ENCODE data around the gene UBXN6.

Gene UBXN6

DNA sequence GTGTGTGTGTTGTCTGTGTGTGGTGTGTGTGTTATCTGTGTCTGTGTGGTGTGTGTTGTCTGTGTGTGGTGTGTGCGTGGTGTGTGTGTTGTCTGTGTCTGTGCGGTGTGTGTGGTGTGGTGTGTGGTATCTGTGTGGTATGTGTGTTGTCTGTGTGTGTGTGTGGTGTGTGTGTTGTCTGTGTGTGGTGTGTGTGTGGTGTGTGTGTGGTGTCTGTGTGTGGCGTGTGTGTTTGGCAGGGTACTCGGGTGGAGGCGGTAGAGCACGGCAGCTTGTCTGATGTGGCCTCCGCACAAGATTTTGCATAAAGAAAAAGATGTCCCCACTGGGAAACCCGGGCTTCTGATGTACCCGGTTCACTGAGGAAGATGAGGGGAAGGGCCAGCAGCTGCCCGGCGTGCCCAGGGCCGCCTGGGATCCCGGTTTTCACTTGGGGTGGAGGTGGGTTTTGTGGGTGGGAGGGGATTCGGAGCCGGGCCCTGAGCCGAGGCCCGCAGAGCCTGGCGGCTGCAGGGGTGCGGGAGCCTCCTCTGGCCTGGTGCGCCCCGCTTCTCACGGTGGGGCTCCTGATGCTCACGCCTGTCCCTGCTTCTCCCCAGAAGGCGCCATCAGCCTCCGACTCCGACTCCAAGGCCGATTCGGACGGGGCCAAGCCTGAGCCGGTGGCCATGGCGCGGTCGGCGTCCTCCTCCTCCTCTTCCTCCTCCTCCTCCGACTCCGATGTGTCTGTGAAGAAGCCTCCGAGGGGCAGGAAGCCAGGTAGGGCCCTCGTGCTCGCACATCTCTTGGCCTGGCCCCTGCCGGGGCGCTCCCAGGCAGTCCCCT is 35.7 kb upstream of the UBXN6 start:
- no peak for DNase-seq

DNA sequence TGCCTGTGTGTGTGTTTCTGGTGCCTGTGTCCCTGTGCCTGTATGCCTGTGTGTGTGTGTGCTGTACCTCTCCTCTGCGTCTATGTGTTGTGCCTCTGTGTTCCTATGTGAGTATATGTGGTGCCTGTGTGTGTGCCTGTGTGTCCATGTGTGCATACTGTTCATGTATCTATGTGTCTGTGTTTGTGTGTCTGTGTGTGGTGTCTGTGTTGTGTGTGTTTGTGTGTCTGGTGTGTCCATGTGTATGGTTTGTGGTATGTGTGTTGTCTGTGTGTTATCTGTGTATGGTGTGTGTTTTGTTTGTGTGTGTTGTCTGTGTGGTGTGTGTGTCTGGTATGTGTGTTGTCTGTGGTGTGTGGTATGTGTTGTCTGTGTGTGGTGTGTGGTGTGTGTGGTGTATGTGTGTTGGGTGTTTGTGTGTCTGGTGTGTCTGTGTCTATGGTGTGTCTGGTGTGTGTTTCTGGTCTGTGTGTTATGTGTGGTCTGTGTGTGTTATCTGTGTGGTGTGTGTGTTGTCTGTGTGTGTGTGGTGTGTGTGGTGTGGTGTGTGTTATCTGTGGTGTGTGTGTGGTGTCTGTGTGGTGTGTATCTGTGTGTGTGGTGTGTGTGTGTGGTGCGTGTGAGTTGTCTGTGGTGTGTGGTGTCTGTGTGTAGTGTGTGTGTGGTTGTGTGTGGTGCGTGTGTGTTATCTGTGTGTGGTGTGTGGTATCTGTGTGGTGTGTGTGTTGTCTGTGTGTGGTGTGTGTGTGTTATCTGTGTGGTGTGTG is 34.9 kb upstream of the UBXN6 start:
- no peak for DNase-seq

DNA sequence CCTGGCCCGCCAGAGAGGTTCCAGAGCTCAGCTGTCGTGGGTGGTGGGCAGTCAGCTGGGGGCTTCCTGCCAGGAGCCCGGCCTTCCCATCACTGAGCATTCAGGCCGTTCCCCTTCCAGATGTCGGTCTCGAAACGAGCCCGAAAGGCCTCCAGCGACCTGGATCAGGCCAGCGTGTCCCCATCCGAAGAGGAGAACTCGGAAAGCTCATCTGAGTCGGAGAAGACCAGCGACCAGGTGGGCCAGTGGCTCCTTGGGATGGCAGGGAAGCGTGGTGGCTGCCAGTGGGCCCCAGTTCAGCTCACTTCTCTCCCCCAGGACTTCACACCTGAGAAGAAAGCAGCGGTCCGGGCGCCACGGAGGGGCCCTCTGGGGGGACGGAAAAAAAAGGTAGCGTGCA is 33.9 kb upstream of the UBXN6 start:
- no peak for DNase-seq

DNA sequence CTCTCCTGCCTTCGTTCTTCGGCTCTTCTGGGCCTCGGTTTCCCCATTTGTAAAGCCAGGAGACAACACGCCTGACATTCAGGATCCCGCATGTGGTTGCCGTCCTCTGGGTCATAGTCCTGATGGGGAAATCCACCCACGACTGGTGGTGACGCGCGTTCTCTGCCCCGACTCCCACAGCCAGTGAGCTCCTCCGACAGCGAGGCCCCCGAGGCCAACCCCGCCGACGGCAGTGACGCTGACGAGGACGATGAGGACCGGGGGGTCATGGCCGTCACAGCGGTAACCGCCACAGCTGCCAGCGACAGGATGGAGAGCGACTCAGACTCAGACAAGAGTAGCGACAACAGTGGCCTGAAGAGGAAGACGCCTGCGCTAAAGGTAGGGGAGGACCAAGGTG is 30.9 kb upstream of the UBXN6 start:
- no peak for DNase-seq

DNA sequence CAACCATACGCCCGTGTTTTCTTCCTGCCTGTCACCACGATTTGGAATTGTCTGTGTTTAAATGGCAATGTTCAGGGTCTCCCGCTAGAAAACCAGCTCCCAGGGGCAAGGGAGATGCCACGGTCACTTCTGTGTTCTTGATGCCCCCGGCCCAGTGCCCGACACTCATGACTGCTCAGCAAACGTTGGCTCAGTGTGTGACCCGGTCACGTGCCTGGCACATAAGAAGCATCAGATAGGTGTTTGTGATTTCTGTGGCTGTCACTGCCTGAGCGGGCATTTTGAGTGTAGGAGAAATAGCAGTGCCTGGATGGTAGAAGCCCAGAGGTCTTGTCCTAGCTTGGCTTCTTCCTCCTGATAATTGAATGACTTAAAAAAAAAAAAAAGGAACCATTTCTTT is 30.0 kb upstream of the UBXN6 start:
- no peak for DNase-seq

DNA sequence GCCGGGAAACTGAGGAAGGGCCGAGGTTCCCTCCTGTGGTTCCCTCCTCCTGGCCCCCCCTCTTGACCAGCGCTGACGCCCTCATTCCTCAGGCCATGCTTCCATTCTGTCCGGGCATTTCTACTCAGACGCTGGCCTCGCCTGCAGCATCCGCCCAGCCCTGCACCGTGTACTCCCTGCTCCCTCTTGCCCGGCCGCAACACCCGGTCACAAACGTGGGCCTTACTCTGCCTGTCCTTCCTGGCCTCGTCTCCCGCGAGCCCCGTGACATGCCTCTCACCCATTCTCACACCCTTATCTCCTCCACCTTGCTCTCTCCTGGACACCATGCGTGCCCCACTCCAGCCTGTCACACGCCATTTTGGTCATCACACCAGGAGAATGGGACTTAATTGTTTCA is 25.8 kb upstream of the UBXN6 start:
- no peak for DNase-seq

DNA sequence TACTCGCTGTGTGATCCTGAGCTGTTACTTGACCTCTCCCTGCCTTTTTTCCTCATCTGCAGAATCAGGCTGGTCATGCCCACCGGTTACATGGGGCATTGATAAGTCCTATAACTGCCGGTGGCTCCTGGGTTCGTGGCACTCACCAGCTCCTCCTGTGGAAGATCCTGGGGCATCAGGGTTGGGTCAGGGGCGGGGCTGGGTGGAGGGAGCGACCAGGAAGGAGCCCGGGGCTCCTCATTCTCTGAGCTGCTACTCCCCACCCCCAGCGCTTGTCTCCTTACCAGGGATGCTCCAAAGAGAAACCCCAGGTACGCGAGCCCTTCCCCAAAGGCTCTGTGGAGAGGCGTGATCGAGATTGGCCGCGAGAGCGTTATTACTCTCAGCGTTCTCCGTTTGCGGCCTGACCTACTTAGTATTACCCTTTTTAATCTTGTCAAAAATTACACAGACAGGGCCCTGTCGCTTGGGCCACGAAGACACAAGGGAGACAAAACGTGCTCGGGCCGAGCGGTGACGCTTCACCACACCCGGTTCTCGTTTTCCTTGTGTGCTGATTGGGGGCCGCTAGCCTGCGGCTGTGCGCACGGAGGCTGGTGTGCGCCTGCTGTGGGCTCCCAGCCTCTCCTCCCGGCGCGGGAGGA is 25.2 kb upstream of the UBXN6 start:
- no peak for DNase-seq

DNA sequence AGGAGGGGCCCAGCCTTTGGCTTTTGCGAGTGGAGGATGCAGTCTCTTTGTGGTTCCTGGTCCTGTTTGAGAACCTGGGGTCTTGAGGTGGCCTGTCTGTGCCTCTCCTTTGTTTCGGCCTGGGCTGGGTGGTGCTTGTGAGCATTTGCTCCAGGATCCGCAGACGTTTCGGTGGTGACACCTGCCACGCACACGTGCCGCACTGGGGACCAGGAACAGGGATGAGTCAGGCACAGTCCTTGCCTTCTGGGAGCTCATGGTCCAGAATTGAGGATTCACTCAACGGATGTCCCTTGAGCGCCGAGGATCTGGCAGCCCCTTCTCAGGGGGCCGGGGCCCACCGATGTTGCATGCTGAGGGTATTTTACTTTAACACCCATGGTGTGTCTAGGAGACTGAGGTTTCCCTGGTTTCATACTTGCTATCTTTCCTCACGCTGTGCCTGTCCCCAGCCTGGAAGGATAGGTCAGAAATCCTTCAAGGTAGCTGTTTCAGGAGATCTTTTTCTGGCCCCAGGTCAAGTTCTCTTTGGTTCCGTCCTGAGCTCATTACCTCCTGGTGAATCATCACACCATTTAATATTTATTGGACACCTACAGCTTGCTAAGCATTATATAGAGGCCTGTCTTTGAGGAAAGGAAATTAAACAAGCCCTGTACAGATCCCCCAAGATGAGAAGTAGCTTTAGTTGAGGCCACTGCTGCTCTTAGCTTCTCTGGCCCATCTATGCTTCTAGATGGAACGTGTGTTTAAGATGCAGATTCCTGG is 19.6 kb upstream of the UBXN6 start:
- DNase-seq, result no peak

DNA sequence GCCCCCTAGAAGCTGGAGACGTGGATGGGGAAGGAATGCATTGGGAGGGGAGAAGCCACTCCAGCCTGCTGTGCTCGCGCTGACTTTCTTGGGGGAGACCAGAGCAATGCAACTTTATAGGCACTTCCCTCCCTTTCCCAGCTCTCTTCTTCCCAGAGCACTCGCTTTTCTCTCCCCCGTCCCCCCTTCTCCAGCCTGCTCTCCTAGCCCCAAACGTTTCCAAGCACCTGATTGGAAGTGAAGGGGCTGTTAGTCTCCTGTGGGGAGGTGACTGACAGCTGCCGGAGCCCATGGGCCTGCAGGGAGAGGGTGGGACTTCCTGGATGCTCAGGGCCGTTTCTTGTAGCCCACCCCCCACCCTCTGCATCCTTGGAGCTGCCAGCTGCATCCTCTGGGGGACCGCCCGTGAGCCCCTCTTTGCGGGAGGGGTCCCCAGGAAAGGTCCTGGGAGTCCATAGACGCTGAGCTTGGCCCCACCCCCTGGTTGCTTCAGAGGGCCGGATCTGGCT is 17.0 kb upstream of the UBXN6 start:
- DNase-seq, result peak in 1 of 4 experiments; percentile 18

DNA sequence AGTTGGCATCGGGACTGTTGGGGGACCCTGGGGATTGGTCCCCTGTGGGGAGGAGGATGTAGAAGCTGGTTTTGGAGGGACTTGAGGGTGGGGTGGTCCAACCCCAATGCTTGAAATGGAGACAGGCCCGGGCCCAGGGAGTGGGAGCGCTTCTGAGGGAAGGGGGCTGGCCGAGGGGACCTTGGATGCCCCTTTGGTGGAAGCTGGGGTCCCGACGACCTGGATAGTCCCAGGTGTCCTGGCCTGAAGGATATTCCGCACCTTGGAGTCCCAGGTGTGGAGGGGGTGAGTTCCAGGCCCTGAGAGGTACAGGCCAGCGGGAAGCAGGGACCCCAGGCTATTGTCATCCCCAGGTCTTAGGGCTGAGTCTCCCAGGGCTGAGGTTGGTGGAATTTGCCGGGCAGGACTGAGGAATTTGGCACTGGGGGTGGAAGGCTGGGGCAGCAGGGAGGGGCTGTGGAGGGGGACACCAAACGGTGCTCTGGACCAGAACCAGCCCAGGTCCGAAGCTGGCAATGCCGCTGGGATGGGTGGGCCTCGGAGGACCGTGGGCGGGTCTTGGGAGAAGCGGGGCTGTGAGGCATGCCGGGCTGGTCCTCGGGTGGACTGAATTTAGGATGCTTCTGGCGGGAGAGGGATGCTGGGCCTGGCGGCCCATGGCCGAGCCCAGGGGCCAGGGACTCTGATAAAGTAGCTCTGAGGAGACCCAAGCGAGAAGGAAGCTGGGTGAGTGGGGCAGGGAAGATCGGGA is 16.3 kb upstream of the UBXN6 start:
- DNase-seq, result no peak

DNA sequence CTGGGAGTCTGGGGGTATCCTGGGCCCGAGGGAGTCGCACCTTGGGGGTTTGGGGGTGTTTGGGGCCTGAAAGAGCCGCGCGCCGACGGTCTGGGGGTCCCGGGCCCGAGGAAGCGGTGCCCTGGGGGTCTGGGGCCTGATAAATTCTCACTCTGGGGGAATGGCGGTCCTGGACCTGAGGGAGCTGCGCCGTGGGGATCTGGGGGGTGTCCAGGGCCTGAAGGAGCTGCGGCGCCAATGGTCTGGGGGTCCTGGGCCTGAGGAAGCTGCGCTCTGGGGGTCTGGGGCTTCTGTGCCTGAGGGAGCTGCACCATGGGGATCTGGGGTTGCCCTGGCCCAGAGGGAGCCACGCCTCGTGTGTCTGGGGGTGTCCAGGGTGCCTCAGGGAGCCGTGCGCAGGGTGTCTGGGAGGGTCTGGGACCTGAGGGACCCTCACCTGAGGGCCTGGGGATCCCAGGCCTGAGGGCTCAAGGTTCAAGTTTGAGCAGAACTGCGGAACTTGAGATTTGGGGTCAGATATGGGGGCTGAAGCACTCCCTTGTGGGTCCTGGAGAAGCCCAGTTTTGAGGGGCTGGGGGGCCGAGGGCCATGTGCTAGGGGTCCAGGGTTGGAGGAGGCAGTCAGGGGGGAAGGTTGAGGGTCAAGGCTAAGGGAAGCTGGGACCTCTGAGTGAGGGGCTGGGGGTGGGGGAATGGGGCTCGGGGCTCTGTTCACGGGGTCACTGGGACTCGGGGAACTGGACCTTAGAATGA is 15.6 kb upstream of the UBXN6 start:
- no peak for DNase-seq

DNA sequence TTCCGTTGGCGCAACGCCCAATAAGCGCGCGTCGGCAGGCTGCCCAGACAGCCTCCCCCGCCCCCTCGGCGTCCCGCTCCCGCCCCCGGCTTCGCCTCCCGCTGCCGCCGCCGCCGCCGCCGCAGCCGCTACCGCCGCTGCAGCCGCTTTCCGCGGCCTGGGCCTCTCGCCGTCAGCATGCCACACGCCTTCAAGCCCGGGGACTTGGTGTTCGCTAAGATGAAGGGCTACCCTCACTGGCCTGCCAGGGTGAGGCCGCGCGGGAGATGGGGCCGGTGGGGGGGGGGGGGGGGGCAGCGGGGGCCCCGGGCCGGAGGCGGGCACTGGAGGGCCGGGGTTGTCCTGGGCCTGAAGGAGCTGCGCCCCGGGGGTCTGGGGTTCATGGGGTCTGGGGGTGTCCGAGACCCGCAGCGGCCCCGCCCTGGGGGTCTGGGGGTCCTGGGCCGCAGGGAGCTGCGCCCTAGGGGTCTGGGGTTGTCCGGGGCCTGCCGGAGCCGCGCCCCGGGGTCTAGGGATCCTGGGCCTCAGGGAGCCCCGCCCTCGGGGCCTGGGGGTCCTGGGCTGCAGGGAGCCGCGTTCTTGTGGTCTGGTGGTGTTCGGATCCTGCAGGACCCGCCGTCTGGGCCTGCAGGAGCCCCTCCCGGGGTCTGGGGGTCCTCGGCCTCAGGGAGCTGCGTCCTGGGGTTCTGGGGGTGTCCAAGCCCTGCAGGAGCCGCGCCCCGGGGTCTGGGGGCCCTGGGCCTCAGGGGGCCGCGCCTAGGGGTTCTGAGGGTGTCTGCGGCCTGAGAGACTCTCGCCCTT is 14.8 kb upstream of the UBXN6 start, which contains the start of gene HDGFL2:
Gene HDGFL2 (plus strand): TSS at position 124 of the 801 bp plus-strand sequence. CDS start 54 bp downstream, at position 178.
- peak in 2 of 4 experiments; percentile 84 to 93 for DNase-seq

DNA sequence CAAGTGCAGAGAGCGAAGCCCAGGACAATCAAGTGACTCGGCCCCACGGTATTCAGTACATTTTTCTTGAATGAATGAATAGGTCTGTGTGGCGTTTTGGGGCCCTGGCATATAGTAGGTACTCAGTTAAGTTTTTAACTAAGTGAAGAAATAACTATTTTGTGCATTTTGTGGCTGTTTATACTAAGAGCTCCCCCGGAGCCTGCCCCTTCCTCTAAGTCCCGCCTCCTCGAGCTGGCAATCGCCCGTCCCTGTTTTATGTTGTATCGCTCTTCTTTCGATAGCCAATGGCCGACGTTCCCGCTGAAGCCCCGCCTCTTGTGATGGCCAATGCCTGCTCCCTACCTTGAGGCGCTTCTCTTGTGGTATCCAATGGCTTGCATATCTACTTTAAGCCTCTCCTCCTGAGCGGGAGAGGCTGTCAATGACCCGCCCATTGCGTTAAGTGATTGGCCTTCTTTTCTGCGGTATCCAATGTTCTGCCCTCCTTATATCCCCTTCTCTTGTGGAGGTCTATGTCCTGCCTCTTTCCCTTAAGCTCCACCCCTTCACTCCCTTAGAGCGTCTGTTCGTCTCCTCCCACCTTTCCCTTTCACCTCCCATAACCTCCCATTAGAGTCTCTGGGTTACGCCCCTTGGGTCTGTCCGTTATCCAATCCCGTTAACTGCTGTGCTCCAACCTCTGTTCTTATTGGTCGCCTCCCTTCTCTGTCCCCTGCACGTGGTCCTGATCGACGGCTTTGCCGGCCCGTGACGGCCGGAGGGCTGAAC is 14.0 kb upstream of the UBXN6 start:
- peak; percentile 75 to 93 (median 87) for DNase-seq

DNA sequence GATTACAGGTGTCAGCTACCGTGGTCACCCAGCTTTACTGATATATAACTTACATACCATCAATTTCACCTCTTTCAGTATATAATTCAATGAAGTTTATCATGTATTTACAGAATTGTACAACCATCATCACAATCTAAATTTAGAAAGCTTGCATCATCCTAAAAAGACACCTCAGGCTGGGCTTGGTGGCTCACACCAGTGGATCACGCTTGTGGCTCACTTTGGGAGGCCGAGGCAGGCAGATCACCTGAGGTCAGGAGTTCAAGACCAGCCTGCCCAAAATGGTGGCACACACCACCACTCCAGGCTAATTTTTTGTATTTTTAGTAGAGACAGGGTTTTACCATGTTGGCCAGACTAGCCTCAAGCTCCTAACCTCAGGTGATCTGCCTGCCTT is 10.2 kb upstream of the UBXN6 start:
- DNase-seq, result no peak

DNA sequence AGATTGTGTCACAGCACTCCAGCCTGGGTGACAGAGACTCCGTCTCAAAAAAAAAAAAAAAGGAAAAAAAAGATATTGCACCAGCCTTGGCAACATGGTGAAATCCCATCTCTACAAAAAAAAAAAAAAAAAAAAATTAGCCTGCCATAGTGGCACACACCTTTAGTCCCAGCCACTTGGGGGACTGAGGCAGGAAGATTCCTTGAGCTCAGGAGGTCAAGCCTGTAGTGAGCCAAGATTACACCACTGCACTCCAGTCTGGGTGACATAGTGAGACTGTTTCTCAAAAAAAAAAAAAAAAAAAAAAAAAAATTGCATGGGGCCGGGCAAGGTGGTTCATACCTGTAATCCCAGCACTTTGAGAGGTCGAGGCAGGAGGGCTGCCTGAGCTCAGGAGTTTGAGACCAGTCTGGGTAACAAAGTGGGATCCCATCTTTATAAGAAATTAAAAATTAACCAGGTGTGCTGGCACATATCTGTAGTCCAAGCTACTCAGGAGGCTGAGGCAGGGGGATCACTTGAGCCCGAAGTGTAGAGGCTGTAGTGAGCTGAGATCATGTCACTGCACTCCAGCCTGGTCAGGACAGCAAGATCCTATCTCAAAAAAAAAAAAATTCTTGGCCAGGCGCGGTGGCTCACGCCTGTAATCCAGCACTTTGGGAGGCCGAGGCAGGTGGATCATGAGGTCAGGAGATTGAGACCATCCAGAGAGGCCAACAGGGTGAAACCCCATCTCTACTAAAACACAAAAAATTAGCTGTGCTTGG is 7.4 kb upstream of the UBXN6 start:
- DNase-seq, result no peak

DNA sequence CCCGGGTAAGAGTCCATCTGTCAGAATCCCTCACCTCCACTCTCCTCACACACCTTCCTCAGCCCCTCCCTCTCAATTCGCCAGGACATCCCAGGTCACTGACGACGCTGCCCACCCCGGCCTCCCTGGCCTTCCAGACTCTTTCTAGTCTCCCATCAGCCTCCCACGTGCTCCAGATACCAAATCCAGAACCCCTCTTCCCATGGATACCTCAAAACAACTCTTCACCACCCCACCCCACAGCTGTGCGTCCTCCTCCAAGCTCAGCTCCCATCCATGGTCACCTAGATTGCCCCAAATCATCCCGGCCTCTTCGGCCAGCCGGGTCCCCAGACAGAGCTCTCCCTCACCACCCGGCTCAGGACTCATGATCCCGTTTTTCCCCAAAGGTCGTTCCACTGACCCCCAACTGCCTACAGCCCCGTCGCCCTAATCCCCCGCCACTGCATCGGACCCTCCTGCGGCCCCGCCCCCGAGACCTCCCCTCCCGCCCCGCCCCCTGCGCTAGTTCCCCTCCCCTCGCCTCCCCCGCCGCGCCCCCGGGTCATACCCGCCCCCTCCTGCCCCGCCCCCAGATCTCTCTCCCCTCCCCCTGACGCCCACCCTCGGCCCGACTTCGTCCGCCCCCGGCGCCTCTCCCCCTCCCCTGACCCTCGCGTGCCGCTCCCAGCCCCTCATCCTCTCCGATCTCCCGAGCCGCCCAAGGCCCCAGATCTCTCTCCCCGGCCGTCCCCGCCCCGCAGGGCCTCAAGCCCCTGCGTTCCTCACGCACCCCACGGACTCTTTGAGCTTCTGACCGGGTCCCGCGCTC is 546 bp downstream of the UBXN6 start:
- peak in 2 of 4 experiments; percentile 48 to 54 for DNase-seq

DNA sequence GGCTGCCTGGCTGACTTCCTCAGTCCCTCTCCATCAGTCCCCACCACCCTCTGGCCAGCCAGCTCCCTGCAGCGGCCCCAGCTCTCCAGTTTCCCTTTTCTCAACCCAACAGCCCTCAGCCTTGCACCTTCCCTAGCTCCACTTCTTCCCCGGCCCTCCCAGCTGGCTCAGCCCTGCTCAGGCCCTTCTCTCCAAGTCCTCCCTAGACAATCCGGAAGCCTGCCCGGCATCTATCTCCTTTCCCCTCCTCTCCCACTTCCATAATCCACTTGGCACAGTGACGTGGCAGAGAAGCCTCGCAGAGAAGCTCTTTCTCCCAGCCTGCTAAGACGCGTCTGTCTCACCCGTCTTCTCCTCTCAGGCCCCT is 1.1 kb downstream of the UBXN6 start:
- DNase-seq, result no peak

All from activated naive CD4-positive, alpha-beta T cell (primary cell).